Measurements from ENCODE around the gene CRACR2A. TPM values are rescaled to one million over a fixed set of nuclear protein-coding genes. Genes with fewer than 3 reads are reported as not detected.

Gene CRACR2A
- total RNA-seq, 4 donors from 2014 or later, result 0.47 to 1.7 (median 1.1) TPM

DNA sequence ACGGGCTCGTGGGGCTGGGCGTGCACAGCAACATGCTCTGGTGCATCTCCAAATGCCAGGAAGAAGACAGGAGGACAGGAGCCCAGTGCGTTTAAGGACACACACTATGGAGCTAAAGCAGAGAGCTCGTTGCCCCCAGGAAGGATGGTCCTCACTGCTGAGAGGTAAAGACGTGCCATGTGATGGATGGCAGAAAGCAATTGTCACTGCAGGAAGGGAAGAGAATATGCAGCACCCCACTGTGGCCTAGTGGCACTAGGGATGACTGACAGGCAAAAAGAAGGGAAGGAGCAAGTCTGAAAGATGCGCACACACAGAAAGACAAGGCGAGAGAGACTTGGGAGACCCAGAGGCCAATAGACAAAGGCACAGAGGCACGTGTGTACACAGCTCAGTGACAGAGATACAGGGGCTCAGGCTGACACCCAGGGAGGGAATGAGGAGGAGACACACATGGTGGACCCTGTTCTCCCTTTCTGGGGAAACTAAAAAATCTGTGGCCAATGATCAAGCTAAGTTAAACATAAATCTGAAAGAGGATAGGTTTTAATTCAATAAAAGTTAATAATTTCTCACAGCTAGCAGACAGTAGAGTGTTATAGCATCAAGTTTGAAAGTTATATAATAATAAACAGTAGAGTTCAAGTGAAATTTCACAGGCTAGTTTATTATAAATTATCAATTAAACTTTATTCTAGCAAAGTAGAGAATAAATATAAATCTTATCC is 78.8 kb downstream of the CRACR2A start:
- no peaks in the 10 kb centered on the region for H3K4me1 ChIP-seq
- no peak overlapping the region for H3K4me3 ChIP-seq
- no peaks in the 10 kb centered on the region for H3K27me3 ChIP-seq
- no peaks in the 10 kb centered on the region for H3K36me3 ChIP-seq
- H3K27ac ChIP-seq, result no peak overlapping the region
- TF ChIP-seq POLR2A (IDR thresholded peaks at IDR 0.05), result no peak
- TF ChIP-seq, protein P1, sequence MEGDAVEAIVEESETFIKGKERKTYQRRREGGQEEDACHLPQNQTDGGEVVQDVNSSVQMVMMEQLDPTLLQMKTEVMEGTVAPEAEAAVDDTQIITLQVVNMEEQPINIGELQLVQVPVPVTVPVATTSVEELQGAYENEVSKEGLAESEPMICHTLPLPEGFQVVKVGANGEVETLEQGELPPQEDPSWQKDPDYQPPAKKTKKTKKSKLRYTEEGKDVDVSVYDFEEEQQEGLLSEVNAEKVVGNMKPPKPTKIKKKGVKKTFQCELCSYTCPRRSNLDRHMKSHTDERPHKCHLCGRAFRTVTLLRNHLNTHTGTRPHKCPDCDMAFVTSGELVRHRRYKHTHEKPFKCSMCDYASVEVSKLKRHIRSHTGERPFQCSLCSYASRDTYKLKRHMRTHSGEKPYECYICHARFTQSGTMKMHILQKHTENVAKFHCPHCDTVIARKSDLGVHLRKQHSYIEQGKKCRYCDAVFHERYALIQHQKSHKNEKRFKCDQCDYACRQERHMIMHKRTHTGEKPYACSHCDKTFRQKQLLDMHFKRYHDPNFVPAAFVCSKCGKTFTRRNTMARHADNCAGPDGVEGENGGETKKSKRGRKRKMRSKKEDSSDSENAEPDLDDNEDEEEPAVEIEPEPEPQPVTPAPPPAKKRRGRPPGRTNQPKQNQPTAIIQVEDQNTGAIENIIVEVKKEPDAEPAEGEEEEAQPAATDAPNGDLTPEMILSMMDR (IDR thresholded peaks at IDR 0.05 in 4 of 5, conservative IDR thresholded peaks at IDR 0.05 in 1 of 5), result no peak
- ATAC-seq (no peak), DNase-seq (no peak)
- in situ Hi-C loops (cut with MboI; ENCODE audit: low sequenced_read_pairs in 4 of 4), result no loop called here
- H3K9me3 ChIP-seq, result no peaks in the 10 kb centered on the region
- intact Hi-C loops (cut with DNase I; ENCODE audit: low total_unique reads), result no loop called here

DNA sequence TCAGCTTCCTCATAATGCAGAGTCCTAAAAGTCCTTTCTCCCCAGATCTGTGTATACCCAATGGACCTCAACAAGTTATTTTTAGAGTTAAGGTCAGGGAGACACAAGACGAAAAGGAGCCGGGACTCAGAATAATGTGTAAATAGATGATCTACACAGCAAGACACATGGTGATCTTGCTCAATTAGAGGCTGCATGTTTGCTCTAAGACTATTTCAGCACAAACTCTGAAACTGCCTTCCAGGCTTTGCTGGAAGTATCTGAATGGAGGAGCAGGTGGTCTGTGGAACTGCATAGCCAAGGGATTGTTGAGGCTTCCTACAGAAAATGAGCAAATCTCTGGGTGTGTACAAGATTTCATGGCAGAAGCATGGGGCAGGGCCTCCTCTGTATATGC is 80.8 kb downstream of the CRACR2A start:
- no peak overlapping the region for H3K4me3 ChIP-seq
- in situ Hi-C loops (cut with MboI; ENCODE audit: low sequenced_read_pairs in 4 of 4), result no loop called here
- no peaks in the 10 kb centered on the region for H3K27me3 ChIP-seq
- TF ChIP-seq POLR2A (IDR thresholded peaks at IDR 0.05), result no peak
- TF ChIP-seq, protein P1 (IDR thresholded peaks at IDR 0.05 in 4 of 5, conservative IDR thresholded peaks at IDR 0.05 in 1 of 5), result no peak
- DNase-seq (no peak), ATAC-seq (peak in 1 of 2 donors; percentile 18)
- H3K4me1 ChIP-seq, result no peaks in the 10 kb centered on the region
- H3K27ac ChIP-seq, result no peak overlapping the region
- intact Hi-C loops (cut with DNase I; ENCODE audit: low total_unique reads), result no loop called here
- no peaks in the 10 kb centered on the region for H3K9me3 ChIP-seq
- H3K36me3 ChIP-seq, result no peaks in the 10 kb centered on the region

DNA sequence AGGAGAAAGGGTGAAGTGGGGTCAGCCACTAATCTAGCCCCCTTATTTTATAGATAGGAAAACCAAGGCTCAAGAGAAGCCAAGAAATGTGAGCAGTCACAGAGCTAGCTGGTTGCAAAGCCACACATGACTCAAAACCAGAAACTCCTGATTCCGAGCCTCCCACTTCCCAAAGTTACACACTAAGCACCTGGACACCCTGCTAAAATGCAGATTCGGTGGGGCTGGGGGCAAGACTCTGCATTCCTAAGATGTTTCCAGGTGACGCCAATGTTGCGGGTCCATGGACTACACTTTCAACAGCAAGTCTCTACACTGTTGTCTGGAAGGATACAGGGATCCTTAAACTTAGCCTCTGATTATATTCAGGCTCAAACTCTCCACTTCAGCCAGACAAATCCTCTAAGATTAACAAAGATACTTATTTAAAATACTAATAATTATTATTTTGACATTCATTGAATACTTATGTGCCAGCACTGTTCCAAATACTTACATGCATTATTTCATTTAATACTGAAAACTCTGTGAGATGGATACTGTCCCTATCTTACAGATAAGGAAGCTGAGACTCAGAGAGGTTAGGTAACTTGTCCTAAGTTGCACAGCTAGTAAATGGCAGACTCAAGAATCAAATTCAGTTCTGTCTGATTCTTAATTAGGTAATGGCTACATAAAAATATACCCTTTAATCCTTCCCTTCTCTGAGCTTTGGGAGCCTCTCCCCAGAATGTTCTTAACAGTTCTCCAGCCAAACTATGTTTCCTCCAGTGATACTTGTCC is 81.4 kb downstream of the CRACR2A start:
- in situ Hi-C loops (cut with MboI; ENCODE audit: low sequenced_read_pairs in 4 of 4), result no loop called here
- H3K9me3 ChIP-seq, result no peaks in the 10 kb centered on the region
- no peak for DNase-seq
- H3K4me3 ChIP-seq, result no peak overlapping the region
- ATAC-seq, result no peak
- no peak overlapping the region for H3K27ac ChIP-seq
- intact Hi-C loops (cut with DNase I; ENCODE audit: low total_unique reads), result no loop called here
- no peak for TF ChIP-seq POLR2A (IDR thresholded peaks at IDR 0.05)
- TF ChIP-seq, protein P1 (IDR thresholded peaks at IDR 0.05 in 4 of 5, conservative IDR thresholded peaks at IDR 0.05 in 1 of 5), result no peak
- H3K36me3 ChIP-seq, result no peaks in the 10 kb centered on the region
- no peaks in the 10 kb centered on the region for H3K4me1 ChIP-seq
- no peaks in the 10 kb centered on the region for H3K27me3 ChIP-seq

DNA sequence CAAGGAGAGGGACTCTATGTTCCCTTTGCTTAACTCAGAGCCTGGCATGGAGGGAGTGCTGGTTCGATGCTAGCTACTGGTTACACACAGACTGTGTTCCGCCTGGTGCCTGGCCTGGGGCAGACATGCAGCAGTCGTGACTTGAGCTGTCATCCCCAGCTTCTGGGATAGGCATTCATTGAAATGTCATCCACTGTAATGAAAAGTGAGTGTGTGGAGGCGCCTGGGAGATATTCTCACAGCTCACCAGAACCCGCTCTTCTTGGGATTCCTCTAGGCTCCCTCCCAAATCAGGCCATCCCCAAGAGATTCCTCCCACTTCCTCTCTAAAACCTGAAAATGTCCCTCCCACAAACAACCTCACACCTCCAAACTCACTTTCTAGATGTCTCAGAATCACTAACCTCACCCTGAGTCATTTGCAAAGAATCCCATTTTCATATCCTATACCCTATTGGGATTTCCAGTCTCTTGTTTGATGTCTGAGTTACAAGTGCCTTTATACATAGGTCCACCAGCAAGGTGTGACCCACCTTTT is 82.8 kb downstream of the CRACR2A start:
- ATAC-seq, result no peak
- in situ Hi-C loops (cut with MboI; ENCODE audit: low sequenced_read_pairs in 4 of 4), result no loop called here
- no peak for DNase-seq
- Histone ChIP-seq H3K9me3 (no peaks in the 10 kb centered on the region), H3K36me3 (no peaks in the 10 kb centered on the region), H3K4me3 (no peak overlapping the region), H3K27ac (no peak overlapping the region), H3K4me1 (no peaks in the 10 kb centered on the region), H3K27me3 (no peaks in the 10 kb centered on the region)
- intact Hi-C loops (cut with DNase I; ENCODE audit: low total_unique reads), result no loop called here
- no peak for TF ChIP-seq POLR2A (IDR thresholded peaks at IDR 0.05)
- TF ChIP-seq, protein P1 (IDR thresholded peaks at IDR 0.05 in 4 of 5, conservative IDR thresholded peaks at IDR 0.05 in 1 of 5), result no peak
